ENCODE measurements around the gene PPFIA1. TPM values are rescaled to one million over a fixed set of nuclear protein-coding genes. Genes with fewer than 3 reads are reported as not detected.

The PPFIA1 gene
- total and polyA plus RNA-seq, 10 of the 15 experiments (the other 5 are each of a cell fraction or from before 2014, with no cell fraction given), result 5.2 to 26.2 (median 15.8) TPM

GRCh38 chr11:70360211-70360610, 89.7 kb downstream of the PPFIA1 start:
- WGBS (ENCODE audit: insufficient coverage, insufficient replicate concordance, low lambda C conversion rate, missing lambda C conversion rate), result over 99% methylated on average over 6 of the region's 6 CpGs
- FAIRE-seq (no peak), DNase-seq (ENCODE audit: low read depth, low spot score) (no peak), ATAC-seq (no peak)
- intact Hi-C loops (cut with micrococcal nuclease; ENCODE audit: unreplicated experiment) (no loop called here), in situ Hi-C loops (cut with MboI) (no loop called here)
- POLR2A ChIA-PET, result no interaction called here
- no TSS peak for BruUV-seq (replicated peaks)
- Histone ChIP-seq H3K4me3 (no peak overlapping the region), H2AFZ (ENCODE audit: control insufficient read depth, low read depth, low read length) (no peak overlapping the region), H3K79me2 (ENCODE audit: control insufficient read depth, insufficient read depth, low read length) (no peaks in the 10 kb centered on the region), H3K9ac (ENCODE audit: control insufficient read depth, insufficient read depth, low read length) (no peak overlapping the region), H3K27ac (ENCODE audit: control insufficient read depth, insufficient read depth) (no peak overlapping the region), H3K36me3 (ENCODE audit: control insufficient read depth in 2 of 2, insufficient read depth in 2 of 2, low read length in 1 of 2) (peaks cover 11 to 28% of the 10 kb centered on the region in 2 experiments), H3K4me1 (ENCODE audit: control insufficient read depth, insufficient read depth, low read length) (no peaks in the 10 kb centered on the region), H3K27me3 (replicated peaks in 1 of 2; ENCODE audit: control insufficient read depth in 2 of 2, insufficient read depth in 2 of 2, low read length in 1 of 2) (no peaks in the 10 kb centered on the region), H3K4me2 (ENCODE audit: control insufficient read depth, insufficient read depth) (no peak overlapping the region), H4K20me1 (ENCODE audit: control insufficient read depth, insufficient read depth) (no peaks in the 10 kb centered on the region), H3K9me3 (replicated peaks; ENCODE audit: control insufficient read depth, insufficient read depth, low read length) (no peaks in the 10 kb centered on the region)
- RAD21 ChIA-PET (ENCODE audit: unreplicated experiment), result no interaction called here
- SMC1A ChIA-PET (ENCODE audit: uncharacterized antibody, unreplicated experiment), result no interaction called here
- CTCF ChIA-PET, result no interaction called here
- TF ChIP-seq, protein P1, sequence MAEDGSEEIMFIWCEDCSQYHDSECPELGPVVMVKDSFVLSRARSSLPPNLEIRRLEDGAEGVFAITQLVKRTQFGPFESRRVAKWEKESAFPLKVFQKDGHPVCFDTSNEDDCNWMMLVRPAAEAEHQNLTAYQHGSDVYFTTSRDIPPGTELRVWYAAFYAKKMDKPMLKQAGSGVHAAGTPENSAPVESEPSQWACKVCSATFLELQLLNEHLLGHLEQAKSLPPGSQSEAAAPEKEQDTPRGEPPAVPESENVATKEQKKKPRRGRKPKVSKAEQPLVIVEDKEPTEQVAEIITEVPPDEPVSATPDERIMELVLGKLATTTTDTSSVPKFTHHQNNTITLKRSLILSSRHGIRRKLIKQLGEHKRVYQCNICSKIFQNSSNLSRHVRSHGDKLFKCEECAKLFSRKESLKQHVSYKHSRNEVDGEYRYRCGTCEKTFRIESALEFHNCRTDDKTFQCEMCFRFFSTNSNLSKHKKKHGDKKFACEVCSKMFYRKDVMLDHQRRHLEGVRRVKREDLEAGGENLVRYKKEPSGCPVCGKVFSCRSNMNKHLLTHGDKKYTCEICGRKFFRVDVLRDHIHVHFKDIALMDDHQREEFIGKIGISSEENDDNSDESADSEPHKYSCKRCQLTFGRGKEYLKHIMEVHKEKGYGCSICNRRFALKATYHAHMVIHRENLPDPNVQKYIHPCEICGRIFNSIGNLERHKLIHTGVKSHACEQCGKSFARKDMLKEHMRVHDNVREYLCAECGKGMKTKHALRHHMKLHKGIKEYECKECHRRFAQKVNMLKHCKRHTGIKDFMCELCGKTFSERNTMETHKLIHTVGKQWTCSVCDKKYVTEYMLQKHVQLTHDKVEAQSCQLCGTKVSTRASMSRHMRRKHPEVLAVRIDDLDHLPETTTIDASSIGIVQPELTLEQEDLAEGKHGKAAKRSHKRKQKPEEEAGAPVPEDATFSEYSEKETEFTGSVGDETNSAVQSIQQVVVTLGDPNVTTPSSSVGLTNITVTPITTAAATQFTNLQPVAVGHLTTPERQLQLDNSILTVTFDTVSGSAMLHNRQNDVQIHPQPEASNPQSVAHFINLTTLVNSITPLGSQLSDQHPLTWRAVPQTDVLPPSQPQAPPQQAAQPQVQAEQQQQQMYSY (CRISPR knock-in tag; IDR thresholded peaks at IDR 0.05), result no peak
- no peak for TF ChIP-seq HDAC2 (IDR thresholded peaks at IDR 0.05)
- no peak for TF ChIP-seq CHD4 (IDR thresholded peaks at IDR 0.05)
- TF ChIP-seq CREM (IDR thresholded peaks at IDR 0.05; ENCODE audit: low read depth), result no peak
- TF ChIP-seq, protein P2, sequence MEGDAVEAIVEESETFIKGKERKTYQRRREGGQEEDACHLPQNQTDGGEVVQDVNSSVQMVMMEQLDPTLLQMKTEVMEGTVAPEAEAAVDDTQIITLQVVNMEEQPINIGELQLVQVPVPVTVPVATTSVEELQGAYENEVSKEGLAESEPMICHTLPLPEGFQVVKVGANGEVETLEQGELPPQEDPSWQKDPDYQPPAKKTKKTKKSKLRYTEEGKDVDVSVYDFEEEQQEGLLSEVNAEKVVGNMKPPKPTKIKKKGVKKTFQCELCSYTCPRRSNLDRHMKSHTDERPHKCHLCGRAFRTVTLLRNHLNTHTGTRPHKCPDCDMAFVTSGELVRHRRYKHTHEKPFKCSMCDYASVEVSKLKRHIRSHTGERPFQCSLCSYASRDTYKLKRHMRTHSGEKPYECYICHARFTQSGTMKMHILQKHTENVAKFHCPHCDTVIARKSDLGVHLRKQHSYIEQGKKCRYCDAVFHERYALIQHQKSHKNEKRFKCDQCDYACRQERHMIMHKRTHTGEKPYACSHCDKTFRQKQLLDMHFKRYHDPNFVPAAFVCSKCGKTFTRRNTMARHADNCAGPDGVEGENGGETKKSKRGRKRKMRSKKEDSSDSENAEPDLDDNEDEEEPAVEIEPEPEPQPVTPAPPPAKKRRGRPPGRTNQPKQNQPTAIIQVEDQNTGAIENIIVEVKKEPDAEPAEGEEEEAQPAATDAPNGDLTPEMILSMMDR (IDR thresholded peaks at IDR 0.05 in 2 of 3, conservative IDR thresholded peaks at IDR 0.05 in 1 of 3; ENCODE audit: control insufficient read depth in 2 of 3, extremely low read depth in 1 of 3, insufficient read depth in 1 of 3, low read depth in 3 of 3, low read length in 3 of 3), result no peak
- TF ChIP-seq SKIL (IDR thresholded peaks at IDR 0.05; ENCODE audit: low read depth, poor library complexity, severe bottlenecking), result no peak
- TF ChIP-seq EZH2 (IDR thresholded peaks at IDR 0.05; ENCODE audit: borderline replicate concordance, control insufficient read depth, low read depth, low read length), result no peak
- no peak for TF ChIP-seq SRF (IDR thresholded peaks at IDR 0.05; ENCODE audit: low read depth in 2 of 2, low read length in 2 of 2)
- no peak for TF ChIP-seq DPF2 (IDR thresholded peaks at IDR 0.05)
- TF ChIP-seq SMARCA5 (IDR thresholded peaks at IDR 0.05), result no peak
- TF ChIP-seq SPI1 (IDR thresholded peaks at IDR 0.05; ENCODE audit: borderline replicate concordance, insufficient read depth, low read depth, low read length), result no peak
- no peak for TF ChIP-seq ZNF24 (IDR thresholded peaks at IDR 0.05)
- TF ChIP-seq, protein P3, sequence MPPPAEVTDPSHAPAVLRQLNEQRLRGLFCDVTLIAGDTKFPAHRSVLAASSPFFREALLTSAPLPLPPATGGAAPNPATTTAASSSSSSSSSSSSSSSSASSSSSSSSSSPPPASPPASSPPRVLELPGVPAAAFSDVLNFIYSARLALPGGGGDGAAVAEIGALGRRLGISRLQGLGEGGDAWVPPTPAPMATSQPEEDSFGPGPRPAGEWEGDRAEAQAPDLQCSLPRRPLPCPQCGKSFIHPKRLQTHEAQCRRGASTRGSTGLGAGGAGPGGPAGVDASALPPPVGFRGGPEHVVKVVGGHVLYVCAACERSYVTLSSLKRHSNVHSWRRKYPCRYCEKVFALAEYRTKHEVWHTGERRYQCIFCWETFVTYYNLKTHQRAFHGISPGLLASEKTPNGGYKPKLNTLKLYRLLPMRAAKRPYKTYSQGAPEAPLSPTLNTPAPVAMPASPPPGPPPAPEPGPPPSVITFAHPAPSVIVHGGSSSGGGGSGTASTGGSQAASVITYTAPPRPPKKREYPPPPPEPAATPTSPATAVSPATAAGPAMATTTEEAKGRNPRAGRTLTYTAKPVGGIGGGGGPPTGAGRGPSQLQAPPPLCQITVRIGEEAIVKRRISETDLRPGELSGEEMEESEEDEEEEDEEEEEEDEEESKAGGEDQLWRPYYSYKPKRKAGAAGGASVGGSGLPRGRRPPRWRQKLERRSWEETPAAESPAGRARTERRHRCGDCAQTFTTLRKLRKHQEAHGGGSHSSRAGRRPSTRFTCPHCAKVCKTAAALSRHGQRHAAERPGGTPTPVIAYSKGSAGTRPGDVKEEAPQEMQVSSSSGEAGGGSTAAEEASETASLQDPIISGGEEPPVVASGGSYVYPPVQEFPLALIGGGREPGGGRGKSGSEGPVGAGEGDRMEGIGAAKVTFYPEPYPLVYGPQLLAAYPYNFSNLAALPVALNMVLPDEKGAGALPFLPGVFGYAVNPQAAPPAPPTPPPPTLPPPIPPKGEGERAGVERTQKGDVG (CRISPR knock-in tag; IDR thresholded peaks at IDR 0.05), result no peak
- no peak for TF ChIP-seq ZNF217 (IDR thresholded peaks at IDR 0.05)
- TF ChIP-seq LARP7 (IDR thresholded peaks at IDR 0.05), result no peak

All from GM12878 (cell line).